Panc1 (cell line): Measurements from ENCODE around the gene RAB12. TPM values are rescaled to one million over a fixed set of nuclear protein-coding genes. Genes with fewer than 3 reads are reported as not detected.

ENCODE experiments used
- ATAC-seq: fragments of 200-7000 bp; cut with Tn5 transposase; 2 replicates; pipeline ENCODE4 v1.9.1; 2020; ENCODE audit warnings: mild to moderate bottlenecking, moderate library complexity
- BruUV-seq: library from RNA; stranded (reverse); fragments of 400-500 nt; replicated peaks from 2 replicates; lab custom pipeline; 2021; lab: Mats Ljungman, UMichigan
- CTCF ChIA-PET: fragments of 300-600 bp; sonication (Branson Sonifier 250); formaldehyde crosslinking; loops from one replicate; lab custom pipeline; 2022; ENCODE audit warnings: antibody characterized with exemption; lab: Charles Lee
- POLR2A ChIA-PET: fragments of 300-600 bp; sonication (Branson Sonifier 250); formaldehyde crosslinking; loops from one replicate; lab custom pipeline; 2022; ENCODE audit warnings: antibody characterized with exemption; lab: Charles Lee
- DNase-seq: peaks from one replicate; pipeline ENCODE4 v3.0.0-alpha.2; 2010; ENCODE audit warnings: low read depth, low spot score
- H3K27ac ChIP-seq: 2 replicates; pipeline ENCODE4 v1.5.1; 2011; ENCODE audit warnings: mild to moderate bottlenecking, low read length, inconsistent platforms
- H3K27me3 ChIP-seq: fragments of 200-500 bp; sonication (Bioruptor generic); 2 replicates; pipeline ENCODE4 v1.6.0; 2014; ENCODE audit warnings: low read length, inconsistent platforms; ENCODE audit not compliant: control insufficient read depth, insufficient read depth
- H3K36me3 ChIP-seq: fragments of 200-500 bp; sonication (Bioruptor generic); 2 replicates; pipeline ENCODE4 v1.5.1; 2014; ENCODE audit warnings: inconsistent platforms, mild to moderate bottlenecking, low read length, moderate library complexity; ENCODE audit not compliant: control insufficient read depth, insufficient read depth
- H3K4me1 ChIP-seq: 2 replicates; pipeline ENCODE4 v1.5.1; 2011; ENCODE audit warnings: inconsistent platforms, mild to moderate bottlenecking, low read length, moderate library complexity; ENCODE audit not compliant: control insufficient read depth, insufficient read depth
- H3K4me3 ChIP-seq, 2 experiments: 2 replicates each; pipeline ENCODE4 v1.5.1; 2011 to 2012; ENCODE audit warnings: low read depth in 2 of 2, low read length in 2 of 2, mild to moderate bottlenecking in 2 of 2, inconsistent platforms in 1 of 2, moderate library complexity in 1 of 2
- H3K9me3 ChIP-seq: fragments of 200-500 bp; sonication (Bioruptor generic); 2 replicates; pipeline ENCODE4 v1.5.1; 2014; ENCODE audit warnings: low read depth, mild to moderate bottlenecking, inconsistent platforms, low read length, moderate library complexity; ENCODE audit not compliant: control insufficient read depth, insufficient read depth
- POLR2AphosphoS5 ChIP-seq: IDR thresholded peaks from 2 replicates; pipeline ENCODE4 v1.6.1; 2012; ENCODE audit warnings: mild to moderate bottlenecking, low read depth, low read length, moderate library complexity
- SIN3A ChIP-seq: IDR thresholded peaks from 2 replicates; pipeline ENCODE4 v1.6.1; 2012; ENCODE audit warnings: low read depth, mild to moderate bottlenecking, low read length, moderate library complexity, borderline replicate concordance; ENCODE audit not compliant: insufficient read depth
- TCF7L2 ChIP-seq: IDR thresholded peaks from 2 replicates; pipeline ENCODE4 v1.6.1; 2011; ENCODE audit warnings: mild to moderate bottlenecking, low read depth, low read length, inconsistent platforms
- in situ Hi-C: cut with HindIII; loops from 2 replicates; pipeline ENCODE4 v1.10.0; 2016; ENCODE audit warnings: low sequenced_read_pairs, low pct_unique_long_range_greater_than_20kb
- intact Hi-C: fragments of 100-400 bp; cut with micrococcal nuclease; formaldehyde crosslinking; loops from one replicate; pipeline ENCODE4 v1.10.0; 2022; ENCODE audit not compliant: unreplicated experiment
- total RNA-seq: library from RNA; stranded (reverse); gene quantifications from one replicate; pipeline ENCODE4 v1.2.1, GENCODE V29; 2021; ENCODE audit not compliant: unreplicated experiment
- TF ChIP-seq, protein P1 (sequence below): fragments of 450-650 bp; IDR thresholded peaks from 2 replicates; pipeline ENCODE4 v1.5.1; 2017; ENCODE audit warnings: mild to moderate bottlenecking
- TF ChIP-seq, protein P2 (sequence below), 2 experiments: IDR thresholded peaks; 2 replicates each; pipeline ENCODE4 v1.6.1; 2011 to 2012; ENCODE audit warnings: low read depth in 2 of 2, control low read depth in 1 of 2, low read length in 1 of 2, mild to moderate bottlenecking in 1 of 2, moderate library complexity in 1 of 2; ENCODE audit not compliant: insufficient read depth in 1 of 2

RAB12 gene
- total RNA-seq, 1 experiment from 2014 or later = 35.7 TPM

DNA sequence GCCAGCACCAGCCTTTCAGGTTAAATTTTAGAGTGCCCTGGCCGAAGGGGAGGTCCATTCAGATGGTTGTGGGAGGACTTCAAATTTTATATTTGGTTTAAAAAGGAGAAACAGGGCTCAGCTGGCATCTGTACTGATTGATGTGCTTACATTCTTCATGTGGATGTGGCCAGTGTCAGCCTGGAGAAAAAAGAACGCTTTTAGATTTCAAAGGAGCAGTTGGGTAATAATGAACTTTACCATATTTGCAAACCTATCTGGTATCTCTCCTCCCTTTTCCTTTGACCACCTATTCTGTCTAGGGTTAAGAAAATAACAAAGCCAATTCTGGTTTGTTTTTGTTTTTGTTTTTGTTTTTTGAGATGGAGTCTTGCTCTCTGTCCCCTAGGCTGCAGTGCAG is 21.3 kb downstream of the RAB12 start:
- H3K4me3 ChIP-seq = no peak overlapping the region
- no peaks in the 10 kb centered on the region for H3K27me3 ChIP-seq
- ChIA-PET CTCF (no interaction called here), POLR2A (no interaction called here)
- no peaks in the 10 kb centered on the region for H3K4me1 ChIP-seq
- in situ Hi-C loops (no loop called here), intact Hi-C loops (no loop called here)
- ATAC-seq = no peak
- peaks cover 3% of the 10 kb centered on the region; the same call in 1 of the 2 replicates for H3K36me3 ChIP-seq
- no peak for DNase-seq
- BruUV-seq = no TSS peak
- no peaks in the 10 kb centered on the region for H3K9me3 ChIP-seq
- TF ChIP-seq, protein P1, sequence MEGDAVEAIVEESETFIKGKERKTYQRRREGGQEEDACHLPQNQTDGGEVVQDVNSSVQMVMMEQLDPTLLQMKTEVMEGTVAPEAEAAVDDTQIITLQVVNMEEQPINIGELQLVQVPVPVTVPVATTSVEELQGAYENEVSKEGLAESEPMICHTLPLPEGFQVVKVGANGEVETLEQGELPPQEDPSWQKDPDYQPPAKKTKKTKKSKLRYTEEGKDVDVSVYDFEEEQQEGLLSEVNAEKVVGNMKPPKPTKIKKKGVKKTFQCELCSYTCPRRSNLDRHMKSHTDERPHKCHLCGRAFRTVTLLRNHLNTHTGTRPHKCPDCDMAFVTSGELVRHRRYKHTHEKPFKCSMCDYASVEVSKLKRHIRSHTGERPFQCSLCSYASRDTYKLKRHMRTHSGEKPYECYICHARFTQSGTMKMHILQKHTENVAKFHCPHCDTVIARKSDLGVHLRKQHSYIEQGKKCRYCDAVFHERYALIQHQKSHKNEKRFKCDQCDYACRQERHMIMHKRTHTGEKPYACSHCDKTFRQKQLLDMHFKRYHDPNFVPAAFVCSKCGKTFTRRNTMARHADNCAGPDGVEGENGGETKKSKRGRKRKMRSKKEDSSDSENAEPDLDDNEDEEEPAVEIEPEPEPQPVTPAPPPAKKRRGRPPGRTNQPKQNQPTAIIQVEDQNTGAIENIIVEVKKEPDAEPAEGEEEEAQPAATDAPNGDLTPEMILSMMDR = no peak
- TF ChIP-seq SIN3A = no peak
- no peak for TF ChIP-seq POLR2AphosphoS5
- TF ChIP-seq, protein P2, sequence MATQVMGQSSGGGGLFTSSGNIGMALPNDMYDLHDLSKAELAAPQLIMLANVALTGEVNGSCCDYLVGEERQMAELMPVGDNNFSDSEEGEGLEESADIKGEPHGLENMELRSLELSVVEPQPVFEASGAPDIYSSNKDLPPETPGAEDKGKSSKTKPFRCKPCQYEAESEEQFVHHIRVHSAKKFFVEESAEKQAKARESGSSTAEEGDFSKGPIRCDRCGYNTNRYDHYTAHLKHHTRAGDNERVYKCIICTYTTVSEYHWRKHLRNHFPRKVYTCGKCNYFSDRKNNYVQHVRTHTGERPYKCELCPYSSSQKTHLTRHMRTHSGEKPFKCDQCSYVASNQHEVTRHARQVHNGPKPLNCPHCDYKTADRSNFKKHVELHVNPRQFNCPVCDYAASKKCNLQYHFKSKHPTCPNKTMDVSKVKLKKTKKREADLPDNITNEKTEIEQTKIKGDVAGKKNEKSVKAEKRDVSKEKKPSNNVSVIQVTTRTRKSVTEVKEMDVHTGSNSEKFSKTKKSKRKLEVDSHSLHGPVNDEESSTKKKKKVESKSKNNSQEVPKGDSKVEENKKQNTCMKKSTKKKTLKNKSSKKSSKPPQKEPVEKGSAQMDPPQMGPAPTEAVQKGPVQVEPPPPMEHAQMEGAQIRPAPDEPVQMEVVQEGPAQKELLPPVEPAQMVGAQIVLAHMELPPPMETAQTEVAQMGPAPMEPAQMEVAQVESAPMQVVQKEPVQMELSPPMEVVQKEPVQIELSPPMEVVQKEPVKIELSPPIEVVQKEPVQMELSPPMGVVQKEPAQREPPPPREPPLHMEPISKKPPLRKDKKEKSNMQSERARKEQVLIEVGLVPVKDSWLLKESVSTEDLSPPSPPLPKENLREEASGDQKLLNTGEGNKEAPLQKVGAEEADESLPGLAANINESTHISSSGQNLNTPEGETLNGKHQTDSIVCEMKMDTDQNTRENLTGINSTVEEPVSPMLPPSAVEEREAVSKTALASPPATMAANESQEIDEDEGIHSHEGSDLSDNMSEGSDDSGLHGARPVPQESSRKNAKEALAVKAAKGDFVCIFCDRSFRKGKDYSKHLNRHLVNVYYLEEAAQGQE (IDR thresholded peaks at IDR 0.05; ENCODE audit: insufficient read depth in 1 of 2, low read depth in 2 of 2, low read length in 1 of 2) = no peak
- TF ChIP-seq TCF7L2 = no peak
- H3K27ac ChIP-seq = no peak overlapping the region

DNA sequence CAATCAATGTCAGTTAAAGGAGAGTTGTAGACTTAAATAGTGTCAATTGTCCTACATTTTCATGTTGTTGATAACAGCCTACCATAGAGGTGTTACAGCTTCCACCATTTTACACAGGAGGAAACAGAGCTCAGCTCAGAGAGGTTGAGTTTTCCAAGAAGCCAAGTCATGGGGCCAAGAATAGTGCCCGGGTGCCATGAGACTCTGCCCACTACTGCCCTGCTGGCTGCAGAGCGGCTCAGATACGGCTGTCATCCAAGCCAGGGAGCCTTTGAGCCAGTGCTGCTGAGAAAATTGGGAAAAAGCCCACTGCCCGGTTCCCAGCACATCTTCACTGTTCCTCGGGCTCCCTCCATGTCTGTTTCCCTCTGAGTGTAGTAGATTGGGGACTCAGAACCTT is 22.0 kb downstream of the RAB12 start:
- no peak overlapping the region for H3K4me3 ChIP-seq
- CTCF ChIA-PET = interaction anchor here (0.7 kb wide), 1 partner anchor 21 kb away, joined by 5 read pairs; no protein-coding TSS in a partner anchor
- no peaks in the 10 kb centered on the region for H3K9me3 ChIP-seq
- BruUV-seq = no TSS peak
- H3K36me3 ChIP-seq = peaks cover 3% of the 10 kb centered on the region; the same call in 1 of the 2 replicates
- no peak for ATAC-seq
- no peak overlapping the region for H3K27ac ChIP-seq
- no peak for DNase-seq
- H3K4me1 ChIP-seq = no peaks in the 10 kb centered on the region
- intact Hi-C loops = no loop called here
- in situ Hi-C loops = no loop called here
- TF ChIP-seq, protein P2 (IDR thresholded peaks at IDR 0.05; ENCODE audit: insufficient read depth in 1 of 2, low read depth in 2 of 2, low read length in 1 of 2) = no peak
- H3K27me3 ChIP-seq = no peaks in the 10 kb centered on the region
- POLR2A ChIA-PET = no interaction called here
